NCI-H748 (cell line): ENCODE data around the gene USP30.
"Not testable (repeated sequence)": the region's sequence is repeated elsewhere in the genome, so short reads cannot be mapped to it uniquely, and the experiment has no call there.

ENCODE experiments used
- DNase-seq: peaks from one replicate; lab custom pipeline; 2025; ENCODE audit not compliant: unreplicated experiment; lab: John Stamatoyannopoulos, UW

USP30 gene, protein sequence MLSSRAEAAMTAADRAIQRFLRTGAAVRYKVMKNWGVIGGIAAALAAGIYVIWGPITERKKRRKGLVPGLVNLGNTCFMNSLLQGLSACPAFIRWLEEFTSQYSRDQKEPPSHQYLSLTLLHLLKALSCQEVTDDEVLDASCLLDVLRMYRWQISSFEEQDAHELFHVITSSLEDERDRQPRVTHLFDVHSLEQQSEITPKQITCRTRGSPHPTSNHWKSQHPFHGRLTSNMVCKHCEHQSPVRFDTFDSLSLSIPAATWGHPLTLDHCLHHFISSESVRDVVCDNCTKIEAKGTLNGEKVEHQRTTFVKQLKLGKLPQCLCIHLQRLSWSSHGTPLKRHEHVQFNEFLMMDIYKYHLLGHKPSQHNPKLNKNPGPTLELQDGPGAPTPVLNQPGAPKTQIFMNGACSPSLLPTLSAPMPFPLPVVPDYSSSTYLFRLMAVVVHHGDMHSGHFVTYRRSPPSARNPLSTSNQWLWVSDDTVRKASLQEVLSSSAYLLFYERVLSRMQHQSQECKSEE

GRCh38 chr12:109052414-109053323, at the start of gene USP30:
USP30 (plus strand) TSS chr12:109052576; CDS start chr12:109052679, 103 bp downstream.
- DNase-seq: peak; percentile 91

GRCh38 chr12:109004017-109004416, 48.4 kb upstream of the USP30 start:
- no peak for DNase-seq

- DNase-seq: no peak
Measured at GRCh38 chr12:109009766-109010165, 42.6 kb upstream of the USP30 start.

- no peak for DNase-seq
Measured at GRCh38 chr12:109010259-109010658, 42.1 kb upstream of the USP30 start.

DNA sequence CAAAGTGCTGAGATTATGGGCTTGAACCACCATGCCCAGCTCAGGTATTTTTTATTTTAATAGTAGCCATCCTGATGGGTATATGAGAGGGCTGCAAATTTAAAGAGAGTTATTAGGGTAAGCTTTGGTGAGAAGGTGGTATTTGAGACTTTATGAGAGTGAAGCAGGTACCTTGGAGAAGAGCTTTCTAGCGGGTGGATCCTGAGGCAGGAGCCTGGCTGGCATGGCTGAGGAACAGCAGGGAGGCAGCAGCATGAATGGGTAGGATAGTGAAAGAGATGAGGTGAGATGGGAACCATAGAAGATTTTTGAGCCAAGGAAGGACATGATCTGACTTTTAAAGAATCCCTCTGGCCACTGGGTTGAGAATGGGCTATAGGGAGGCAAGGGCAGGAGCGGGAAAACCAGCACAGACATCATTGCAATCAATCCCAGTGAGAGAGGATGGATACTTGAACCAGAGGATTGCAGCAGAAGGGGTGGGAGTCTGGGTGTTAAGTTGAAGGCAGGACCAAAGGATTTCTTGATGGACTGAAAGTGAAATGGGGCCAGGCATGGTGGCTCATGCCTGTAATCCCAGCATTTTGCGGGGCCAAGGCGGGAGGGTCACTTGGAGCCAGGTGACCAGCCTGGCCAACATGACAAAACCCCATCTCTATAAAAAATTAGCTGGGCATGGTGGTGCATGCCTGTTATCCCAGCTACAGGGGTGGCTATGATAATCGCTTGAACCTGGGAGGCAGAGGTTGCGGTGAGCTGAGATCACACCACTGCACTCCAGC, 37.2 kb upstream of the USP30 start:
- DNase-seq: no peak

GRCh38 chr12:109016016-109016415, 36.4 kb upstream of the USP30 start:
- DNase-seq: no peak

DNA sequence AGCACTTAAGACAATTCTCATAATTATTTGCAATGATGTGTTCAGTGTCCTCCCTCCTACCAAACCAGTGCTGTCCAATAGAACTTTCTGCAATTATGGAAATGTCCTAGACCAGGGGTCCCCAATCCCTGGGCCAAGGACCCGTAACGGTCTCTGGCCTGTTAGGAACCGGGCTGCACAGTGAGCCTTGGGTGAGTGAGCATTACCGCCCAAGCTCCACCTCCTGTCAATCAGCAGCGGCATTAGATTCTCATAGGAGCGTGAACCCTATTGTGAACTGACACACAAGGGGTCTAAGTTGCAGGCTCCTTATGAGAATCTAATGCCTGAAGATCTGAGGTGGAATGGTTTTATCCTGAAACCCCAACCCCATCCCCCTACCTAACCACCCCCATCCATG, 35.4 kb upstream of the USP30 start:
- no peak for DNase-seq

DNA sequence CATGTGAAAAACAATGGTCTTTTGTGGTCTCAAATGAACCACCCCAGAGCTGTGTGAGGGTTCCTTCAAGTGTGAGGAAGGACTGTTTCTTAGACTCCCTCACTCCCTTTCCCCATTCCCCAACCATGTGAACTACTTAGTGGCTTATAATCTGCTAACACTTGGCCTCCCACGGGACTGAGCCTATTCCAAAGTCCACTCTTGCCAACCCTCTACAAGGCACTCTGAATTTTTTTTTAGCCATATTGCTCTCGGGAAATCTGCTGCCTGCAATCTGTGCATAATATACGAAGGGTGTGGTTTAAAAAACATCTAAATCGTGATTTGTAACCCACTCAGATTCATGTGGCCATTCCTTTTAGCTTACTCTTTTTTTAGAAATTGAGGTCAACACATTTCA, 34.1 kb upstream of the USP30 start:
- no peak for DNase-seq

- peak; percentile 52 for DNase-seq
Measured at GRCh38 chr12:109020146-109020795, 32.1 kb upstream of the USP30 start.

DNA sequence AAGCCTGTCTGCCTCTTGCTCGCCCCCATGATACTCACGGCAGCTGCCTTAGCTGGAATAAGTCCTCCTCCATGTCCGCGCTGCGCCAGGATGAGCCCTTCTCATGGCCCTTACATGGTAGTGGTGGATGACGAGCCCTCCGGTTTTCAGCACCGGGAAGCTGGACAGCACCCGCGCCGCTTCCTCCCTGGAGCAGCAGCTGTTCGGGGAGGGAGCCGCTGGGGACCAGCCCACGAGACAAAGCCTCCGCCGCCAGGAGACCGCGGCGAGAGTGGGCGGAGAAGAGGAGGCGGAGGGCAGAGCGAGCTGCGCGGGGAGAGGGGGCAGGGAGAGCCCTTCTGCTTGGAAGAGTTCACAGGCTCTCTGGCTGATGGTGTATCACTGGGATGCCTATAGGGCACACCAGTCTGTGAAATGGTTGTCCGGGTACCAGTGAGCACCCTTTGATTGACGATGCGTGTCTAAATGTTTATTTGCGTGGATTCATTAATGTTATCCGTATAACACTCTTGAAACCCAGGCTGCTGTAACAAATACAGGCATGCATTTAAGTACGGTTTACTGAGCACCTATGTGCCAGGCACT, 31.5 kb upstream of the USP30 start, which contains the start of gene SVOP:
TSS of gene SVOP (minus strand) at position 273 of the 585 bp plus-strand sequence. CDS start at position 73, 200 bp downstream.
- peak; percentile 93 for DNase-seq

DNA sequence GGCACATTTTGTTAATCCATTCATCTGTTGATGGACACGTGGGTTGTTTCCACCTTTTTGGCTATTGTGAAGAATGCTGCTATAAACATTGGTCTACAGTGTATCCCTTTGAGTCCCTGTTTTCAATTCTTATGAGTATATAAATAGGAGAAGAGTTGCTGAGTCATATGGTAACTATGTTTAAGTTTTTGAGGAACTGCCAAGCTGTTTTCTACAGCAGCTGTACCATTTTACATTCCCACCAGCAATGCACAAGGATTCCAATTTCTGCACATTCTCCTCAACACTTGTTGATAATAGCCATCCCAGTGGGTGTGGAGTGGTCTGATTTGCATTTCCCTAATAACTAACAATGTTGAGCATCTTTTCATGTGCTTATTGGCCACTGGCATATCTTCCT, 24.6 kb upstream of the USP30 start:
- no peak for DNase-seq

GRCh38 chr12:109028624-109029023, 23.8 kb upstream of the USP30 start:
- not testable (repeated sequence) for DNase-seq

DNA sequence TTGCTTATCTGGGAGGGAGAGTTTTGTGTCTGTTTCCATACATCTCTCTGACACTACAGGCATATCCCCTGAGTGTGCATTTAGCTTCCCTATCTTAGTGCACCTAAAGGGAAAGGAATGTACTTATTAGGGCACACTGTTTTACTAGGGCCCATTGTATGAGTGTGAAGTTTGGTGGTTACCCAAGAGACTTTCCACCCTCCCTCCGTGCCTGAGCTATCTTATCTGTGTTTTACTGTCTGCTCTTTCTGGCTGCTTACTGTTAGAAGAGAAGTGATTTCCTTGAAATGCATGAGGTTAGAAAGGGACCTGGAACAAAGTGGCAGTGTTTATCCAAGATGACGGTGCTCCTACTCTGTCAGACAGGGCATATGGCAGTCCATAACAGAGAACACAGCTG, 23.0 kb upstream of the USP30 start:
- no peak for DNase-seq

- peak; percentile 39 for DNase-seq
Measured at GRCh38 chr12:109033239-109034196, 18.9 kb upstream of the USP30 start.

GRCh38 chr12:109036975-109037374, 15.4 kb upstream of the USP30 start:
- no peak for DNase-seq

- DNase-seq: no peak
Measured at GRCh38 chr12:109044241-109044640, 8.1 kb upstream of the USP30 start.

DNA sequence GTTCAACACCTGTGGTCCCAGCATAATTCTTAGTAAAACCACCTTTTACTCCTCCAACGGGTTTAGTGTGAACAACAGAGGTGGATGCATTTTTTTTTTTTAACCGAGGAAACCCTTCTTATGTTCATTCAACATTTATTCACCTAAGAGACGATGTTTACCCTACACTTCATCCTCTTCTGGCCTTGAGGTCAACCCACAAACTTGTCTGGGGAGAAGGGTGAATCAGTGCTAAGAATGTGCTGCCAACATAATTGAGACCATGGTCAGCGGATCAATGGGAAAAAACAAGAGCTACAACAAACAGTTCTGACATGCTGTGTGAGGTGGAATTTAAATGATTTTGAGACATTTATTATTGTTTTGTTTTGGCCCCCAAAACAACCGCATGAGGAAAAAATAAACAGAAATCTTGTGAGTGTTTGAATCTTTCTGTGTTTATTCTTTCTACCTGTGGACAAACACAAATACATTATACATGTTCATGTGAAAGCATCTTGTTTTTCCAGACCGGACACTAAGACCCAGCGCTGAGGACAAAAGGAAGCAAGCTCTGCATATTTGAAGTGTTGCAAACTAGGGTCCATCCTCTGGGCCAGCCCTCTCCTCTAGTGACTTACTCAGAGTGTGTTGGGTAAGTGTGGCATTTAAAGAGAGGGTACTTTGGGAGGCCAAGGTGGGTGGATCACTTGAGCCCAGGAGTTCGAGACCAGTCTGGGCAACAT, 5.1 kb upstream of the USP30 start:
- DNase-seq: no peak

GRCh38 chr12:109048706-109049105, 3.7 kb upstream of the USP30 start:
- not testable (repeated sequence) for DNase-seq
